ENCODE data around the gene RNF114. TPM values are rescaled to one million over a fixed set of nuclear protein-coding genes. Genes with fewer than 3 reads are reported as not detected.

The RNF114 gene
- total and polyA plus RNA-seq, 2 donors (not counting 3 experiments of a cell fraction or from before 2014, with no cell fraction given): 45.8 to 81.7 TPM

GRCh38 chr20:49918446-49918845, 17.8 kb upstream of the RNF114 start:
- Histone ChIP-seq H3K9ac (replicated peaks; ENCODE audit: extremely low read depth, insufficient read depth, low read length) (no peak overlapping the region), H3K9me1 (replicated peaks; ENCODE audit: control insufficient read depth, extremely low read depth, insufficient read depth, low read length) (no peaks in the 10 kb centered on the region), H3K9me3 (replicated peaks; ENCODE audit: control insufficient read depth, insufficient read depth, low read length) (no peaks in the 10 kb centered on the region), H3K36me3 (ENCODE audit: control insufficient read depth in 2 of 2, extremely low read depth in 1 of 2, insufficient read depth in 2 of 2, low read length in 2 of 2) (no peaks in the 10 kb centered on the region), H4K20me1 (replicated peaks; ENCODE audit: control insufficient read depth, extremely low read depth, insufficient read depth, low read length) (no peaks in the 10 kb centered on the region), H3K27ac (ENCODE audit: insufficient read depth, low read depth, low read length) (no peak overlapping the region), H3K27me3 (ENCODE audit: control insufficient read depth in 2 of 2, insufficient read depth in 2 of 2, low read length in 2 of 2) (no peaks in the 10 kb centered on the region), H3K4me2 (ENCODE audit: insufficient read depth, low read length) (no peak overlapping the region), H2AFZ (ENCODE audit: low read depth, low read length) (no peak overlapping the region), H3K79me2 (ENCODE audit: control insufficient read depth, insufficient read depth, low read length) (peaks cover 17% of the 10 kb centered on the region), H3K4me1 (ENCODE audit: control insufficient read depth, extremely low read depth, insufficient read depth, low read length) (peaks cover 17% of the 10 kb centered on the region), H3K4me3 (replicated peaks in 1 of 3; ENCODE audit: insufficient read depth in 1 of 3, low read depth in 1 of 3, low read length in 3 of 3) (no peak overlapping the region)
- DNase-seq (ENCODE audit: low read depth, low spot score): no peak
- no TSS peak for BruUV-seq (replicated peaks)
- intact Hi-C loops (cut with micrococcal nuclease): no loop called here
- POLR2A ChIA-PET: no interaction called here
- FAIRE-seq: no peak
- dilution Hi-C loops (cut with MboI; ENCODE audit: extremely low pct_ligation_motif_present, low sequenced_read_pairs): no loop called here
- CTCF ChIA-PET: interaction anchor here (1.3 kb wide), 1 partner anchor 153 kb away, joined by 4 read pairs; no protein-coding TSS in a partner anchor
- no peak for TF ChIP-seq EZH2 (IDR thresholded peaks at IDR 0.05; ENCODE audit: borderline replicate concordance, low read depth, low read length, severe bottlenecking)
- no peak for TF ChIP-seq FOS (IDR thresholded peaks at IDR 0.05; ENCODE audit: borderline replicate concordance, insufficient read depth, low read length)
- TF ChIP-seq MYC (IDR thresholded peaks at IDR 0.05; ENCODE audit: low read depth, low read length): no peak
- no peak for TF ChIP-seq GATA2 (IDR thresholded peaks at IDR 0.05; ENCODE audit: insufficient read depth, insufficient read length, low read depth, low read length)
- no peak for TF ChIP-seq JUN (IDR thresholded peaks at IDR 0.05; ENCODE audit: borderline replicate concordance, insufficient read depth, insufficient read length, low read depth)
- TF ChIP-seq, protein P1, sequence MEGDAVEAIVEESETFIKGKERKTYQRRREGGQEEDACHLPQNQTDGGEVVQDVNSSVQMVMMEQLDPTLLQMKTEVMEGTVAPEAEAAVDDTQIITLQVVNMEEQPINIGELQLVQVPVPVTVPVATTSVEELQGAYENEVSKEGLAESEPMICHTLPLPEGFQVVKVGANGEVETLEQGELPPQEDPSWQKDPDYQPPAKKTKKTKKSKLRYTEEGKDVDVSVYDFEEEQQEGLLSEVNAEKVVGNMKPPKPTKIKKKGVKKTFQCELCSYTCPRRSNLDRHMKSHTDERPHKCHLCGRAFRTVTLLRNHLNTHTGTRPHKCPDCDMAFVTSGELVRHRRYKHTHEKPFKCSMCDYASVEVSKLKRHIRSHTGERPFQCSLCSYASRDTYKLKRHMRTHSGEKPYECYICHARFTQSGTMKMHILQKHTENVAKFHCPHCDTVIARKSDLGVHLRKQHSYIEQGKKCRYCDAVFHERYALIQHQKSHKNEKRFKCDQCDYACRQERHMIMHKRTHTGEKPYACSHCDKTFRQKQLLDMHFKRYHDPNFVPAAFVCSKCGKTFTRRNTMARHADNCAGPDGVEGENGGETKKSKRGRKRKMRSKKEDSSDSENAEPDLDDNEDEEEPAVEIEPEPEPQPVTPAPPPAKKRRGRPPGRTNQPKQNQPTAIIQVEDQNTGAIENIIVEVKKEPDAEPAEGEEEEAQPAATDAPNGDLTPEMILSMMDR (IDR thresholded peaks at IDR 0.05; ENCODE audit: extremely low read depth in 1 of 2, insufficient read depth in 1 of 2, low read depth in 1 of 2, low read length in 2 of 2): no peak
- TF ChIP-seq, protein P2, sequence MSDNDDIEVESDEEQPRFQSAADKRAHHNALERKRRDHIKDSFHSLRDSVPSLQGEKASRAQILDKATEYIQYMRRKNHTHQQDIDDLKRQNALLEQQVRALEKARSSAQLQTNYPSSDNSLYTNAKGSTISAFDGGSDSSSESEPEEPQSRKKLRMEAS (IDR thresholded peaks at IDR 0.05; ENCODE audit: insufficient read depth, insufficient read length): no peak
- TF ChIP-seq POLR2A (IDR thresholded peaks at IDR 0.05; ENCODE audit: low read depth, low read length): no peak
- TF ChIP-seq POLR2AphosphoS5 (IDR thresholded peaks at IDR 0.05; ENCODE audit: insufficient read depth, low read depth, low read length): no peak

All from endothelial cell of umbilical vein (primary cell).